H1 (cell line): ENCODE data around the gene ACSL3. TPM values are rescaled to one million over a fixed set of nuclear protein-coding genes. Genes with fewer than 3 reads are reported as not detected.

Experiments used
- CTCF ChIA-PET: fragments of 300-600 bp; sonication (Branson Sonifier 250); formaldehyde crosslinking; loops from one replicate; lab custom pipeline; 2021; ENCODE audit not compliant: partially characterized antibody; lab: Charles Lee
- POLR2A ChIA-PET: fragments of 300-600 bp; sonication (Branson Sonifier 250); formaldehyde crosslinking; loops from one replicate; lab custom pipeline; 2021; ENCODE audit warnings: inconsistent platforms; ENCODE audit not compliant: partially characterized antibody; lab: Charles Lee
- DNase-seq, 2 experiments: peaks; one replicate each; pipeline versions ENCODE4 v3.0.0 to v3.0.0-alpha.2; 2010 to 2022; ENCODE audit warnings: low spot score in 2 of 2, low read depth in 1 of 2, mixed read lengths in 1 of 2
- FAIRE-seq: peaks from 2 replicates; lab custom pipeline; 2011; peaks lifted over from hg19 to GRCh38; lab: Jason Lieb, UNC
- H2AFZ ChIP-seq: 2 replicates; pipeline ENCODE4 v1.8.1; 2012; ENCODE audit warnings: low read length, inconsistent platforms
- H2AK5ac ChIP-seq: 2 replicates; pipeline ENCODE4 v1.6.1; 2013; ENCODE audit warnings: low read depth, low read length
- H2BK120ac ChIP-seq: replicated peaks from 2 replicates; pipeline ENCODE3; 2013; ENCODE audit warnings: low read depth, low read length, inconsistent platforms
- H2BK12ac ChIP-seq: 2 replicates; pipeline ENCODE4 v1.6.1; 2013; ENCODE audit warnings: low read depth, low read length
- H2BK15ac ChIP-seq: 2 replicates; pipeline ENCODE4 v1.6.1; 2013; ENCODE audit warnings: low read length
- H2BK20ac ChIP-seq: 2 replicates; pipeline ENCODE4 v1.6.1; 2013; ENCODE audit warnings: low read length
- H2BK5ac ChIP-seq: 2 replicates; pipeline ENCODE4 v1.6.1; 2013; ENCODE audit warnings: low read depth, low read length
- H3K14ac ChIP-seq: 2 replicates; pipeline ENCODE4 v1.6.1; 2013; ENCODE audit warnings: inconsistent platforms; ENCODE audit not compliant: insufficient read length
- H3K18ac ChIP-seq: 2 replicates; pipeline ENCODE4 v1.6.1; 2013; ENCODE audit warnings: low read length; ENCODE audit errors: extremely low read depth
- H3K23ac ChIP-seq: 2 replicates; pipeline ENCODE4 v1.6.1; 2013; ENCODE audit warnings: inconsistent platforms; ENCODE audit not compliant: insufficient read length
- H3K23me2 ChIP-seq: 2 replicates; pipeline ENCODE4 v1.6.1; 2013; ENCODE audit warnings: low read depth, low read length
- H3K27ac ChIP-seq: 2 replicates; pipeline ENCODE4 v1.6.1; 2011; ENCODE audit warnings: low read depth, low read length, inconsistent platforms
- H3K27me3 ChIP-seq, 4 experiments: replicated peaks in 1 of 4; 1 replicate in 1 of 4; 2 replicates in 3 of 4; pipeline versions ENCODE4 v1.6.1 to v1.8.1; 2011 to 2013; ENCODE audit warnings: low read length in 3 of 4, mild to moderate bottlenecking in 3 of 4, inconsistent platforms in 2 of 4, mixed read lengths in 2 of 4, moderate library complexity in 1 of 4; ENCODE audit not compliant: control insufficient read depth in 3 of 4, insufficient read depth in 3 of 4; ENCODE audit errors: extremely low read depth in 1 of 4
- H3K36me3 ChIP-seq, 4 experiments: 2 replicates each; pipeline versions ENCODE4 v1.6.1 to v1.8.1; 2011 to 2013; ENCODE audit warnings: mild to moderate bottlenecking in 4 of 4, low read length in 3 of 4, moderate library complexity in 2 of 4, control low read depth in 1 of 4, inconsistent platforms in 1 of 4; ENCODE audit not compliant: insufficient read depth in 4 of 4, control insufficient read depth in 2 of 4
- H3K4ac ChIP-seq: replicated peaks from 2 replicates; pipeline ENCODE3; 2013; ENCODE audit warnings: low read length, low read depth, mixed read lengths, inconsistent platforms; ENCODE audit not compliant: insufficient read length
- H3K4me1 ChIP-seq, 4 experiments: replicated peaks in 1 of 4; 1 replicate in 1 of 4; 2 replicates in 3 of 4; pipeline versions ENCODE4 v1.6.1 to v1.8.1; 2011 to 2013; ENCODE audit warnings: low read length in 3 of 4, inconsistent platforms in 2 of 4, mixed read lengths in 1 of 4; ENCODE audit not compliant: insufficient read depth in 4 of 4, control insufficient read depth in 3 of 4
- H3K4me2 ChIP-seq, 2 experiments: 2 replicates each; pipeline versions ENCODE4 v1.6.1 to v1.8.1; 2011 to 2013; ENCODE audit warnings: low read depth in 2 of 2, low read length in 2 of 2, control low read depth in 1 of 2, inconsistent platforms in 1 of 2, mild to moderate bottlenecking in 1 of 2; ENCODE audit not compliant: insufficient read depth in 1 of 2
- H3K4me3 ChIP-seq, 4 experiments: fragments of 200-600, 300-600 bp in 1 of 4; sonication (generic), shearing (Covaris generic), sonication (Bioruptor Twin) in 1 of 4; 2 replicates each; pipeline versions ENCODE4 v1.5.1 to v1.8.1; 2011 to 2016; ENCODE audit warnings: low read length in 4 of 4, low read depth in 3 of 4, control low read depth in 2 of 4, inconsistent platforms in 2 of 4, mild to moderate bottlenecking in 2 of 4, mixed read lengths in 1 of 4, moderate library complexity in 1 of 4; ENCODE audit not compliant: insufficient read depth in 2 of 4; ENCODE audit errors: extremely low read depth in 1 of 4
- H3K56ac ChIP-seq: replicated peaks from 2 replicates; pipeline ENCODE3; 2013; ENCODE audit warnings: low read depth, mild to moderate bottlenecking, mixed read lengths, low read length, inconsistent platforms; ENCODE audit not compliant: insufficient read length
- H3K79me1 ChIP-seq: 2 replicates; pipeline ENCODE4 v1.6.1; 2013; ENCODE audit warnings: low read depth, low read length, control low read depth
- H3K79me2 ChIP-seq, 2 experiments: 2 replicates each; pipeline versions ENCODE4 v1.6.1 to v1.8.1; 2012 to 2013; ENCODE audit warnings: low read length in 2 of 2, mild to moderate bottlenecking in 2 of 2, inconsistent platforms in 1 of 2; ENCODE audit not compliant: insufficient read depth in 2 of 2, control insufficient read depth in 1 of 2
- H3K9ac ChIP-seq, 4 experiments: replicated peaks in 1 of 4; 1 replicate in 1 of 4; 2 replicates in 3 of 4; pipeline versions ENCODE4 v1.6.1 to v1.8.1; 2011 to 2013; ENCODE audit warnings: low read depth in 3 of 4, low read length in 3 of 4, control low read depth in 2 of 4, mild to moderate bottlenecking in 2 of 4, moderate library complexity in 2 of 4, inconsistent platforms in 1 of 4; ENCODE audit errors: extremely low read depth in 1 of 4
- H3K9me3 ChIP-seq, 2 experiments: 2 replicates each; pipeline versions ENCODE4 v1.6.1 to v1.8.1; 2012 to 2013; ENCODE audit warnings: mild to moderate bottlenecking in 2 of 2, moderate library complexity in 2 of 2, control low read depth in 1 of 2, inconsistent platforms in 1 of 2, low read depth in 1 of 2, low read length in 1 of 2, mixed read lengths in 1 of 2; ENCODE audit not compliant: insufficient read depth in 2 of 2
- H4K20me1 ChIP-seq, 2 experiments: replicated peaks in 1 of 2; 2 replicates each; pipeline versions ENCODE3 to v1.8.1; 2011 to 2013; ENCODE audit warnings: inconsistent platforms in 2 of 2, low read length in 2 of 2, mild to moderate bottlenecking in 1 of 2; ENCODE audit not compliant: insufficient read depth in 2 of 2, control insufficient read depth in 1 of 2
- H4K5ac ChIP-seq: 2 replicates; pipeline ENCODE4 v1.6.1; 2013; ENCODE audit warnings: low read length, low read depth, mixed read lengths, inconsistent platforms; ENCODE audit not compliant: insufficient read length
- H4K8ac ChIP-seq: 2 replicates; pipeline ENCODE4 v1.8.0; 2013; ENCODE audit warnings: mild to moderate bottlenecking, moderate library complexity, low read length, inconsistent platforms; ENCODE audit not compliant: insufficient read depth; ENCODE audit errors: extremely low read depth
- H4K91ac ChIP-seq: replicated peaks from 2 replicates; pipeline ENCODE3; 2013; ENCODE audit warnings: low read length, mixed read lengths, inconsistent platforms; ENCODE audit not compliant: insufficient read length
- BCL11A ChIP-seq, 2 experiments: IDR thresholded peaks; one replicate each; pipeline ENCODE4 v1.6.1; 2011; ENCODE audit warnings: low read depth in 2 of 2, low read length in 2 of 2, mild to moderate bottlenecking in 2 of 2
- CBX8 ChIP-seq: fragments of 300-800, 300-1000 bp; sonication (generic); IDR thresholded peaks from 2 replicates; pipeline ENCODE4 v1.7.1; 2016; ENCODE audit warnings: low read depth, low read length, borderline replicate concordance
- FOSL1 ChIP-seq: IDR thresholded peaks from 2 replicates; pipeline ENCODE4 v1.6.1; 2011; ENCODE audit warnings: mild to moderate bottlenecking, low read depth, low read length, moderate library complexity; ENCODE audit not compliant: insufficient read depth
- KDM1A ChIP-seq: fragments of 200-600, 300-600 bp; sonication (generic); IDR thresholded peaks from 2 replicates; pipeline ENCODE4 v1.7.1; 2016; ENCODE audit warnings: mild to moderate bottlenecking, low read length, borderline replicate concordance
- POLR2AphosphoS5 ChIP-seq: IDR thresholded peaks from 2 replicates; pipeline ENCODE4 v1.6.1; 2011; ENCODE audit warnings: low read depth, low read length
- SP2 ChIP-seq: IDR thresholded peaks from 2 replicates; pipeline ENCODE4 v1.6.1; 2012; ENCODE audit warnings: mild to moderate bottlenecking, low read length, inconsistent platforms
- SP4 ChIP-seq: IDR thresholded peaks from 2 replicates; pipeline ENCODE4 v1.6.1; 2012; ENCODE audit warnings: low read length, inconsistent platforms
- ZNF274 ChIP-seq: IDR thresholded peaks from 2 replicates; pipeline ENCODE4 v1.7.0; 2012; ENCODE audit warnings: low read length, borderline replicate concordance; ENCODE audit errors: extremely low read depth
- WGBS, 2 experiments: shearing (Covaris generic) in 1 of 2; methylation state at CpG; one replicate each; pipeline versions ENCODE4 v1.1.6 to v1.1.7; 2013 to 2015; ENCODE audit warnings: low lambda C conversion rate in 2 of 2, mixed read lengths in 2 of 2, inconsistent platforms in 1 of 2, low coverage in 1 of 2, missing lambda C conversion rate in 1 of 2; ENCODE audit not compliant: insufficient replicate concordance in 2 of 2, insufficient coverage in 1 of 2, insufficient read length in 1 of 2; ENCODE audit errors: extremely low coverage in 1 of 2, missing lambda C conversion rate in 1 of 2; 5-methylcytosine and 5-hydroxymethylcytosine counted together
- polyA plus RNA-seq, 7 experiments: library from polyadenylated mRNA; depleted of rRNA in 3 of 7; stranded (reverse) in 5 of 7; unstranded in 2 of 7; fragments of >200 nt in 5 of 7; fragments of 200-250 nt in 2 of 7; gene quantifications; 1 replicate in 5 of 7; 2 replicates in 1 of 7; 4 replicates in 1 of 7; pipeline versions ENCODE4 v1.2.1 to v1.2.3, GENCODE V29; 2011 to 2013; ENCODE audit warnings: missing spikeins in 2 of 7, mixed read lengths in 2 of 7
- total RNA-seq: library from RNA; stranded (reverse); fragmentation: NEBNext Ultra II Directional; extraction: Animal tissue kit (Norgen Biotek cat#: 25700); gene quantifications from 2 replicates; pipeline ENCODE4 v1.2.1, GENCODE V29; 2021

Gene ACSL3
- total and polyA plus RNA-seq, 2 of the 8 experiments (the other 6 are each of a cell fraction or from before 2014, with no cell fraction given): 37.5 to 98.1 TPM

- Histone ChIP-seq H3K27me3 (no peaks in the 10 kb centered on the region), H3K9ac (no peak overlapping the region), H3K36me3 (peaks cover 6 to 69% (median 21%) of the 10 kb centered on the region in 4 experiments; a peak in 7 of 8 replicates), H2BK120ac (no peak overlapping the region), H3K9me3 (no peaks in the 10 kb centered on the region), H4K5ac (no peak overlapping the region), H3K4me2 (no peak overlapping the region), H3K23me2 (no peaks in the 10 kb centered on the region), H2BK5ac (no peak overlapping the region), H4K20me1 (peaks cover 0 to 1% of the 10 kb centered on the region in 2 experiments), H3K56ac (no peak overlapping the region), H3K4me3 (no peak overlapping the region), H2BK12ac (no peak overlapping the region), H3K14ac (no peak overlapping the region), H3K79me1 (no peaks in the 10 kb centered on the region; the same call in 1 of the 2 replicates), H2AK5ac (no peak overlapping the region), H3K23ac (no peak overlapping the region), H2BK20ac (no peak overlapping the region), H3K79me2 (peaks cover 0 to 15% of the 10 kb centered on the region in 2 experiments; a peak in 2 of 4 replicates), H2AFZ (no peak overlapping the region), H3K27ac (no peak overlapping the region), H3K4ac (no peak overlapping the region), H3K4me1 (peaks cover 0 to 6% (median 3%) of the 10 kb centered on the region in 4 experiments; a peak in 4 of 7 replicates), H4K8ac (no peak overlapping the region), H3K18ac (no peak overlapping the region), H4K91ac (no peak overlapping the region), H2BK15ac (no peak overlapping the region)
- WGBS, 2 experiments: 85% methylated on average over 5 of the region's 5 CpGs; no CpG with 5 or more reads in 1 of the 2 experiments
- CTCF ChIA-PET: interaction anchor here (0.8 to 2.6 kb wide), 6 partner anchors 11 to 232 kb away, joined by 3 to 16 read pairs (median 4); no protein-coding TSS in a partner anchor
- POLR2A ChIA-PET: no interaction called here
- FAIRE-seq: peak; percentile 66
- DNase-seq: no peak
- no peak for TF ChIP-seq ZNF274
- TF ChIP-seq CBX8: no peak
- TF ChIP-seq SP2: no peak
- TF ChIP-seq FOSL1: no peak
- TF ChIP-seq BCL11A (IDR thresholded peaks at IDR 0.05; ENCODE audit: low read depth in 2 of 2, low read length in 2 of 2): no peak
- TF ChIP-seq POLR2AphosphoS5: no peak
- TF ChIP-seq SP4: no peak
- TF ChIP-seq KDM1A: no peak
Observed at GRCh38 chr2:222920657-222921186, 59.9 kb downstream of the ACSL3 start.
